ENCODE data around the gene HES1. TPM values are rescaled to one million over a fixed set of nuclear protein-coding genes. Genes with fewer than 3 reads are reported as not detected.

HES1 gene
- total and polyA plus RNA-seq, 9 donors, result 16.7 to 116 (median 35.0) TPM

GRCh38 chr3:194154346-194154745 is 18.4 kb downstream of the HES1 start:
- Histone ChIP-seq H3K4me1 (ENCODE audit: insufficient read depth) (no peaks in the 10 kb centered on the region), H3K36me3 (no peaks in the 10 kb centered on the region), H3K9me3 (no peaks in the 10 kb centered on the region), H3K27ac (no peak overlapping the region), H3K27me3 (no peaks in the 10 kb centered on the region), H3K4me3 (no peak overlapping the region)
- intact Hi-C loops (cut with DNase I), result no loop called here
- DNase-seq, result no peak
- WGBS, 3 donors, result 94 to 98% (median 97%) methylated on average over 6 of the region's 6 CpGs
- TF ChIP-seq CTCF (IDR thresholded peaks at IDR 0.05) (no peak), POLR2A (IDR thresholded peaks at IDR 0.05) (no peak), EP300 (IDR thresholded peaks at IDR 0.05) (no peak)

- Histone ChIP-seq H3K4me1 (ENCODE audit: insufficient read depth) (peaks cover 11% of the 10 kb centered on the region), H3K4me3 (no peak overlapping the region)
Measured at GRCh38 chr3:194156095-194156494, 20.1 kb downstream of the HES1 start.

GRCh38 chr3:194158942-194159439 is 23.0 kb downstream of the HES1 start:
- no peak for DNase-seq
- TF ChIP-seq POLR2A (IDR thresholded peaks at IDR 0.05) (no peak), EP300 (IDR thresholded peaks at IDR 0.05) (no peak), CTCF (IDR thresholded peaks at IDR 0.05) (no peak)
- Histone ChIP-seq H3K4me1 (ENCODE audit: insufficient read depth) (peaks cover 17% of the 10 kb centered on the region), H3K27me3 (no peaks in the 10 kb centered on the region), H3K9me3 (no peaks in the 10 kb centered on the region), H3K36me3 (no peaks in the 10 kb centered on the region), H3K27ac (no peak overlapping the region), H3K4me3 (no peak overlapping the region)
- 86 to 89% (median 89%) methylated on average over 3 of the region's 3 CpGs for WGBS, 3 donors
- intact Hi-C loops (cut with DNase I), result no loop called here

More at GRCh38 chr3:194156095-194156494, 20.1 kb downstream of the HES1 start:
- DNase-seq, result no peak
- intact Hi-C loops (cut with DNase I), result no loop called here
- no peaks in the 10 kb centered on the region for H3K27me3 ChIP-seq
- H3K36me3 ChIP-seq, result no peaks in the 10 kb centered on the region
- no peaks in the 10 kb centered on the region for H3K9me3 ChIP-seq
- no peak overlapping the region for H3K27ac ChIP-seq
- TF ChIP-seq POLR2A (IDR thresholded peaks at IDR 0.05), result no peak
- no peak for TF ChIP-seq CTCF (IDR thresholded peaks at IDR 0.05)
- TF ChIP-seq EP300 (IDR thresholded peaks at IDR 0.05), result no peak
- WGBS, 3 donors, result 76 to 86% (median 78%) methylated on average over 9 of the region's 9 CpGs

GRCh38 chr3:194160158-194160557 is 24.2 kb downstream of the HES1 start:
- Histone ChIP-seq H3K4me1 (ENCODE audit: insufficient read depth) (peaks cover 17% of the 10 kb centered on the region), H3K4me3 (no peak overlapping the region), H3K27me3 (no peaks in the 10 kb centered on the region), H3K9me3 (no peaks in the 10 kb centered on the region), H3K36me3 (no peaks in the 10 kb centered on the region), H3K27ac (peak overlapping the region in 1 of 2 donors; percentile 57)
- intact Hi-C loops (cut with DNase I), result no loop called here
- TF ChIP-seq CTCF (IDR thresholded peaks at IDR 0.05), result no peak
- no peak for TF ChIP-seq EP300 (IDR thresholded peaks at IDR 0.05)
- no peak for TF ChIP-seq POLR2A (IDR thresholded peaks at IDR 0.05)
- DNase-seq, result no peak
- 90 to 94% (median 92%) methylated on average over 4 of the region's 4 CpGs for WGBS, 3 donors
